Adrenal gland (tissue), 12 donors: ENCODE results near the gene MACF1. TPM values are rescaled to one million over a fixed set of nuclear protein-coding genes. Genes with fewer than 3 reads are reported as not detected.
A peak's percentile ranks its signal among the peaks of the same experiment; 100 is the strongest.

Experiments
- DNase-seq, 7 donors: peaks; one replicate each; pipeline ENCODE4 v3.0.0-alpha.2; 2019 to 2020
- H3K27ac ChIP-seq, 5 donors: fragments of 200-600 bp; sonication (generic) in 4 of 5; 1 replicate in 3 of 5; 2 replicates in 2 of 5; pipeline versions ENCODE4 v1.5.1 to v1.8.0; 2016 to 2020; ENCODE audit warnings: mild to moderate bottlenecking in 1 of 5
- H3K27me3 ChIP-seq: fragments of 200-600 bp; 2 replicates; pipeline ENCODE4 v1.8.0; 2021
- H3K36me3 ChIP-seq, 2 donors: fragments of 200-600 bp; replicated peaks in 1 of 2; 1 replicate in 1 of 2; 2 replicates in 1 of 2; pipeline versions ENCODE4 v1.5.1 to v1.8.0; 2018 to 2022
- H3K4me1 ChIP-seq, 2 donors: fragments of 200-600 bp; replicated peaks in 1 of 2; 1 replicate in 1 of 2; 2 replicates in 1 of 2; pipeline versions ENCODE4 v1.5.1 to v1.8.0; 2018 to 2021
- H3K4me3 ChIP-seq, 4 donors: fragments of 200-600 bp; sonication (generic) in 3 of 4; one replicate each; pipeline ENCODE4 v1.5.1; 2016 to 2018
- H3K9me3 ChIP-seq, 3 donors: fragments of 200-600 bp; sonication (generic) in 1 of 3; replicated peaks in 1 of 3; 1 replicate in 2 of 3; 2 replicates in 1 of 3; pipeline versions ENCODE4 v1.5.1 to v1.8.0; 2016 to 2021
- POLR2A ChIP-seq, 2 donors: fragments of 450-650 bp; IDR thresholded peaks; one replicate each; pipeline ENCODE4 v1.6.1; 2017; ENCODE audit warnings: antibody characterized with exemption in 2 of 2, mild to moderate bottlenecking in 2 of 2, moderate library complexity in 1 of 2
- WGBS, 4 donors: extraction: QIAGEN DNeasy Blood & Tissue Kit in 2 of 4; methylation state at CpG; one replicate each; pipeline versions ENCODE4 v1.1.5 to v1.1.7; 2013 to 2017; 5-methylcytosine and 5-hydroxymethylcytosine counted together
- intact Hi-C, 2 donors: fragments of 100-400 bp; cut with DNase I; formaldehyde crosslinking; loops; one replicate each; pipeline versions ENCODE4 v1.14.1 to v1.15.0; 2022 to 2023
- polyA plus RNA-seq, 3 donors: library from polyadenylated mRNA; stranded (reverse); fragments of 200-250 nt in 2 of 3; fragments of 350-450 nt in 1 of 3; fragmentation: Illumina TruSeq in 1 of 3; extraction: RNeasy Lipid Tissue Mini Kit (QIAGEN cat#74804) in 1 of 3; gene quantifications; one replicate each; pipeline ENCODE4 v1.2.3, GENCODE V29; 2013 to 2014
- total RNA-seq, 9 donors: library from RNA; depleted of rRNA in 4 of 9; stranded (reverse); fragments of >200 nt in 4 of 9; fragments of 120-200 nt in 1 of 9; fragmentation: NEBNext Ultra II Directional in 1 of 9; extraction: Animal tissue kit (Norgen Biotek cat#: 25700) in 1 of 9; gene quantifications; one replicate each; pipeline versions ENCODE4 v1.1.0 to v1.2.4, GENCODE V29; 2013 to 2023
- TF ChIP-seq, protein P1 (sequence below), 6 experiments: fragments of 450-650 bp in 4 of 6; fragments of 200-600 bp in 2 of 6; sonication (generic) in 1 of 6; IDR thresholded peaks; 1 replicate in 5 of 6; 2 replicates in 1 of 6; pipeline versions ENCODE4 v1.5.1 to v1.8.0; 2016 to 2021; ENCODE audit warnings: antibody characterized with exemption in 6 of 6, mild to moderate bottlenecking in 2 of 6, moderate library complexity in 1 of 6
- donor health status: healthy with polysubstance abuse.
- donor health status: Bipolar disorder and iron deficiency.
- donor health status: DM: yes; HTN: yes; CAD: no.
- donor health status: DM: no; HTN: no; CAD: no.
- donor health status: DM: no; HTN: no; CAD: no.
- donor health status: DM: yes; HTN: yes; CAD: no.

Gene MACF1
- total and polyA plus RNA-seq, 12 donors: 85.1 to 334 (median 219) TPM

DNA sequence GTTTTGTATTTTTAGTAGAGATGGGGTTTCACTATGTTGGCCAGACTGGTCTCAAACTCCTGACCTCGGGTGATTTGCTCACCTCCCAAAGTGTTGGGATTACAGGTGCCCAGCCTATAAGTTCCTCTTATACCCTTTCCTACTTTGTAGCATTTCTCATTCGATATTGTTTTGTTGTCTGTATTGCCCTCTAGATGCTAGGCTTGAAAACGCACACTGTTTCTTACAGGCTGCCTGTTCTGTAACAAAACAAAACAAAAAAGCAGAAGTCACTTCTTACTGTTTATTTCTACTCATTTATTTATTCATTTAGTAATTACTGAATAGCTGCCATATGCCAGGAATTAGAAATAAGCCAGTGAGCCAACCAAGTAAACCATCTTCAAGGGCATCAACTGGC is 150.1 kb downstream of the MACF1 start:
- H3K27ac ChIP-seq: no peak overlapping the region
- 56 to 87% (median 78%) methylated on average over 3 of the region's 3 CpGs for WGBS, 4 donors
- DNase-seq: no peak
- H3K36me3 ChIP-seq: peaks cover 0 to 95% of the 10 kb centered on the region in 2 donors
- H3K27me3 ChIP-seq: no peaks in the 10 kb centered on the region
- TF ChIP-seq POLR2A (IDR thresholded peaks at IDR 0.05): no peak
- TF ChIP-seq, protein P1, sequence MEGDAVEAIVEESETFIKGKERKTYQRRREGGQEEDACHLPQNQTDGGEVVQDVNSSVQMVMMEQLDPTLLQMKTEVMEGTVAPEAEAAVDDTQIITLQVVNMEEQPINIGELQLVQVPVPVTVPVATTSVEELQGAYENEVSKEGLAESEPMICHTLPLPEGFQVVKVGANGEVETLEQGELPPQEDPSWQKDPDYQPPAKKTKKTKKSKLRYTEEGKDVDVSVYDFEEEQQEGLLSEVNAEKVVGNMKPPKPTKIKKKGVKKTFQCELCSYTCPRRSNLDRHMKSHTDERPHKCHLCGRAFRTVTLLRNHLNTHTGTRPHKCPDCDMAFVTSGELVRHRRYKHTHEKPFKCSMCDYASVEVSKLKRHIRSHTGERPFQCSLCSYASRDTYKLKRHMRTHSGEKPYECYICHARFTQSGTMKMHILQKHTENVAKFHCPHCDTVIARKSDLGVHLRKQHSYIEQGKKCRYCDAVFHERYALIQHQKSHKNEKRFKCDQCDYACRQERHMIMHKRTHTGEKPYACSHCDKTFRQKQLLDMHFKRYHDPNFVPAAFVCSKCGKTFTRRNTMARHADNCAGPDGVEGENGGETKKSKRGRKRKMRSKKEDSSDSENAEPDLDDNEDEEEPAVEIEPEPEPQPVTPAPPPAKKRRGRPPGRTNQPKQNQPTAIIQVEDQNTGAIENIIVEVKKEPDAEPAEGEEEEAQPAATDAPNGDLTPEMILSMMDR (IDR thresholded peaks at IDR 0.05): peak in 1 of 6 experiments; percentile 6
- H3K4me1 ChIP-seq: peaks cover 9 to 12% of the 10 kb centered on the region in 2 donors
- intact Hi-C loops: no loop called here
- no peak overlapping the region for H3K4me3 ChIP-seq
- H3K9me3 ChIP-seq: no peaks in the 10 kb centered on the region

- TF ChIP-seq, protein P1 (IDR thresholded peaks at IDR 0.05): no peak
- no peak for TF ChIP-seq POLR2A (IDR thresholded peaks at IDR 0.05)
- Histone ChIP-seq H3K4me3 (no peak overlapping the region), H3K27ac (peak overlapping the region in 3 of 5 donors; percentile 16 to 58 (median 56)), H3K27me3 (no peaks in the 10 kb centered on the region), H3K36me3 (peaks cover 0 to 91% of the 10 kb centered on the region in 2 donors), H3K9me3 (no peaks in the 10 kb centered on the region), H3K4me1 (peaks cover 9 to 12% of the 10 kb centered on the region in 2 donors)
- WGBS, 4 donors: 25 to 29% (median 26%) methylated on average over 1 to 2 of the region's 2 CpGs
- intact Hi-C loops: no loop called here
- DNase-seq: no peak
Observed at GRCh38 chr1:39358491-39358890, 154.0 kb downstream of the MACF1 start.

GRCh38 chr1:39359028-39359570 is 154.6 kb downstream of the MACF1 start:
- TF ChIP-seq, protein P1 (IDR thresholded peaks at IDR 0.05): no peak
- TF ChIP-seq POLR2A (IDR thresholded peaks at IDR 0.05): no peak
- Histone ChIP-seq H3K4me3 (no peak overlapping the region), H3K36me3 (peaks cover 0 to 91% of the 10 kb centered on the region in 2 donors), H3K27me3 (no peaks in the 10 kb centered on the region), H3K9me3 (no peaks in the 10 kb centered on the region), H3K27ac (peak overlapping the region in 3 of 5 donors; percentile 16 to 58 (median 56)), H3K4me1 (peaks cover 9 to 12% of the 10 kb centered on the region in 2 donors)
- 18 to 33% (median 30%) methylated on average over 2 of the region's 2 CpGs for WGBS, 4 donors
- intact Hi-C loops: no loop called here
- DNase-seq: peak; percentile 26 to 67 (median 48)

DNA sequence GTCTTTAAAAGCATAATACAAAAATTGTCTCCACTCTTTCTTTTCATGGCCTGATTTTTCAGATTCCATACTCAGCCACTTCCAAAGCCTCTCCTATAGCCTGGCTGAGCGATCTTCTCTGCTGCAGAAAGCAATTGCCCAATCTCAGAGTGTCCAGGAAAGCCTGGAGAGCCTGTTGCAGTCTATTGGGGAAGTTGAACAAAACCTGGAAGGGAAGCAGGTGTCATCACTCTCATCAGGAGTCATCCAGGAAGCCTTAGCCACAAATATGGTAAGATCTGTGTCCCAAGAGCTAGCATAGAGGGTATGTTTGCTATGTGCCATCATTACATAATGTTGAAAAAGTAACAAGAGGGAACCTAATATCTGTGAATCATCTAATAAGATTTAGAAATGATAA is 156.2 kb downstream of the MACF1 start:
- Histone ChIP-seq H3K27me3 (no peaks in the 10 kb centered on the region), H3K4me3 (no peak overlapping the region), H3K4me1 (peaks cover 9 to 12% of the 10 kb centered on the region in 2 donors), H3K27ac (peak overlapping the region in 1 of 5 donors; percentile 12), H3K36me3 (peaks cover 0 to 85% of the 10 kb centered on the region in 2 donors), H3K9me3 (no peaks in the 10 kb centered on the region)
- DNase-seq: no peak
- TF ChIP-seq, protein P1 (IDR thresholded peaks at IDR 0.05): no peak
- TF ChIP-seq POLR2A (IDR thresholded peaks at IDR 0.05): no peak
- 65 to 100% (median 93%) methylated on average over 1 of the region's 1 CpG for WGBS, 4 donors
- intact Hi-C loops: no loop called here
